Left forelimb (tissue), 1 donor: Measurements from ENCODE around the gene WIPI1.
"Not testable (repeated sequence)": the region's sequence is repeated elsewhere in the genome, so short reads cannot be mapped to it uniquely, and the experiment has no call there.

Source experiments
- DNase-seq: peaks from one replicate; pipeline ENCODE4 v3.0.0-alpha.2; 2018; ENCODE audit warnings: low spot score

WIPI1 gene

GRCh38 chr17:68457168-68457538 lies at the start of gene WIPI1:
TSS of gene WIPI1 (minus strand) at chr17:68457496. CDS start at chr17:68457421, 75 bp downstream.
- DNase-seq: no peak

- DNase-seq: no peak
Measured at GRCh38 chr17:68505951-68506350, 48.7 kb upstream of the WIPI1 start.

GRCh38 chr17:68501074-68501473 lies 43.8 kb upstream of the WIPI1 start:
- no peak for DNase-seq

GRCh38 chr17:68499587-68499986 lies 42.3 kb upstream of the WIPI1 start:
- DNase-seq: no peak

GRCh38 chr17:68498479-68499326 lies 41.4 kb upstream of the WIPI1 start:
- DNase-seq: no peak

- no peak for DNase-seq
Measured at GRCh38 chr17:68497885-68498319, 40.6 kb upstream of the WIPI1 start.

- DNase-seq: no peak
Measured at GRCh38 chr17:68495081-68495480, 37.8 kb upstream of the WIPI1 start.

- not testable (repeated sequence) for DNase-seq
Measured at GRCh38 chr17:68492394-68493054, 35.2 kb upstream of the WIPI1 start.

GRCh38 chr17:68491381-68492231 lies 34.3 kb upstream of the WIPI1 start:
- DNase-seq: no peak

GRCh38 chr17:68489919-68490318 lies 32.6 kb upstream of the WIPI1 start:
- no peak for DNase-seq

- DNase-seq: no peak
Measured at GRCh38 chr17:68484458-68484857, 27.2 kb upstream of the WIPI1 start.

- DNase-seq: no peak
Measured at GRCh38 chr17:68482576-68483041, 25.3 kb upstream of the WIPI1 start.

GRCh38 chr17:68480885-68481284 lies 23.6 kb upstream of the WIPI1 start:
- DNase-seq: no peak

GRCh38 chr17:68470961-68471360 lies 13.7 kb upstream of the WIPI1 start:
- no peak for DNase-seq

GRCh38 chr17:68468788-68469187 lies 11.5 kb upstream of the WIPI1 start:
- no peak for DNase-seq

- DNase-seq: no peak
Measured at GRCh38 chr17:68468334-68468733, 11.0 kb upstream of the WIPI1 start.

GRCh38 chr17:68463211-68464019 lies 6.1 kb upstream of the WIPI1 start:
- no peak for DNase-seq

- DNase-seq: no peak
Measured at GRCh38 chr17:68462381-68463210, 5.3 kb upstream of the WIPI1 start.

GRCh38 chr17:68461589-68461988 lies 4.3 kb upstream of the WIPI1 start:
- no peak for DNase-seq

GRCh38 chr17:68461122-68461539 lies 3.8 kb upstream of the WIPI1 start:
- no peak for DNase-seq

GRCh38 chr17:68460715-68461114 lies 3.4 kb upstream of the WIPI1 start:
- no peak for DNase-seq
